GM23248 (cell line): ENCODE results near the gene AP3S2. TPM values are rescaled to one million over a fixed set of nuclear protein-coding genes. Genes with fewer than 3 reads are reported as not detected.

Source experiments
- DNase-seq: peaks from one replicate; pipeline ENCODE4 v3.0.0-alpha.2; 2015
- H2AFZ ChIP-seq: fragments of 200-600 bp; sonication (generic); 2 replicates; pipeline ENCODE4 v1.6.1; 2016; ENCODE audit warnings: antibody characterized with exemption
- H3F3A ChIP-seq: fragments of 200-600 bp; sonication (generic); 2 replicates; pipeline ENCODE4 v1.6.1; 2016; ENCODE audit warnings: mild to moderate bottlenecking, antibody characterized with exemption, mixed run types; ENCODE audit not compliant: insufficient read depth
- H3K27ac ChIP-seq: fragments of 200-600 bp; sonication (generic); 2 replicates; pipeline ENCODE4 v1.5.1; 2016; ENCODE audit warnings: mild to moderate bottlenecking
- H3K27me3 ChIP-seq: fragments of 200-600 bp; sonication (generic); replicated peaks from 2 replicates; pipeline ENCODE4 v1.6.1; 2016; ENCODE audit warnings: mild to moderate bottlenecking; ENCODE audit not compliant: insufficient read depth
- H3K36me3 ChIP-seq: fragments of 200-600 bp; sonication (generic); 2 replicates; pipeline ENCODE4 v1.6.1; 2016; ENCODE audit warnings: low read depth, mild to moderate bottlenecking
- H3K4me1 ChIP-seq: fragments of 200-600 bp; sonication (generic); 2 replicates; pipeline ENCODE4 v1.6.1; 2016; ENCODE audit warnings: mild to moderate bottlenecking; ENCODE audit not compliant: insufficient read depth
- H3K4me2 ChIP-seq: fragments of 200-600 bp; sonication (generic); one replicate; pipeline ENCODE4 v1.6.1; 2016; ENCODE audit warnings: mild to moderate bottlenecking; ENCODE audit not compliant: unreplicated experiment
- H3K4me3 ChIP-seq: fragments of 200-600 bp; sonication (generic); 2 replicates; pipeline ENCODE4 v1.5.1; 2016; ENCODE audit warnings: mild to moderate bottlenecking
- H3K79me2 ChIP-seq: fragments of 200-600 bp; sonication (generic); 2 replicates; pipeline ENCODE4 v1.6.1; 2016; ENCODE audit warnings: mild to moderate bottlenecking; ENCODE audit not compliant: insufficient read depth
- H3K9ac ChIP-seq: fragments of 200-600 bp; sonication (generic); 2 replicates; pipeline ENCODE4 v1.6.1; 2016; ENCODE audit warnings: mild to moderate bottlenecking
- H3K9me2 ChIP-seq: fragments of 200-600 bp; sonication (generic); 2 replicates; pipeline ENCODE4 v1.6.1; 2016; ENCODE audit warnings: mixed run types, mild to moderate bottlenecking, moderate library complexity; ENCODE audit not compliant: insufficient read depth
- H3K9me3 ChIP-seq: fragments of 200-600 bp; sonication (generic); one replicate; pipeline ENCODE4 v1.6.1; 2017; ENCODE audit warnings: low read depth
- H4K20me1 ChIP-seq: fragments of 200-600 bp; sonication (generic); 2 replicates; pipeline ENCODE4 v1.6.0; 2016; ENCODE audit not compliant: insufficient read depth
- EZH2 ChIP-seq: fragments of 200-600 bp; sonication (generic); IDR thresholded peaks from 2 replicates; pipeline ENCODE4 v1.6.1; 2018; ENCODE audit warnings: antibody characterized with exemption, mild to moderate bottlenecking; ENCODE audit not compliant: insufficient read depth, poor library complexity, severe bottlenecking
- EZH2phosphoT487 ChIP-seq: fragments of 200-600 bp; sonication (generic); IDR thresholded peaks from 2 replicates; pipeline ENCODE4 v1.6.1; 2018; ENCODE audit warnings: antibody characterized with exemption, moderate library complexity, mild to moderate bottlenecking, low read depth; ENCODE audit not compliant: insufficient read depth
- WGBS, 2 experiments: methylation state at CpG; one replicate each; pipeline ENCODE4 v1.1.6; 2015 to 2017; ENCODE audit warnings: low lambda C conversion rate in 2 of 2, low coverage in 1 of 2; ENCODE audit errors: missing lambda C conversion rate in 2 of 2; 5-methylcytosine and 5-hydroxymethylcytosine counted together
- in situ Hi-C: fragments of 300-500 bp; cut with MboI; formaldehyde crosslinking; loops from 2 replicates; pipeline ENCODE4 v1.15.0; 2020
- polyA plus RNA-seq: library from polyadenylated mRNA; unstranded; fragments of >200 nt; fragmentation: Nextera tagmentation; extraction: Ambion mirVana; gene quantifications from 2 replicates; pipeline ENCODE4 v1.2.1, GENCODE V29; 2016
- total RNA-seq: library from RNA; depleted of rRNA; stranded (reverse); fragments of >200 nt; shearing (Covaris generic); gene quantifications from 2 replicates; pipeline ENCODE4 v1.2.3, GENCODE V29; 2014

The AP3S2 gene
- total and polyA plus RNA-seq, 2 experiments from 2014 or later, result 27.0 to 85.0 TPM

- H3K9me2 ChIP-seq, result no peaks in the 10 kb centered on the region
- H3K9me3 ChIP-seq, result no peaks in the 10 kb centered on the region
- peaks cover 63% of the 10 kb centered on the region for H3K4me1 ChIP-seq
- TF ChIP-seq EZH2 (no peak), EZH2phosphoT487 (no peak)
- H4K20me1 ChIP-seq, result no peaks in the 10 kb centered on the region
- H3F3A ChIP-seq, result peaks cover 50% of the 10 kb centered on the region
- peak overlapping the region; percentile 90 for H3K27ac ChIP-seq
- H3K9ac ChIP-seq, result peak overlapping the region; percentile 64
- WGBS, 2 experiments, result 12 to 13% methylated on average over 12 of the region's 12 CpGs
- H3K27me3 ChIP-seq, result no peaks in the 10 kb centered on the region
- peak overlapping the region; percentile 53 for H3K4me3 ChIP-seq
- no peaks in the 10 kb centered on the region for H3K79me2 ChIP-seq
- H3K36me3 ChIP-seq, result no peaks in the 10 kb centered on the region
- H3K4me2 ChIP-seq, result peak overlapping the region; percentile 79
- in situ Hi-C loops, result no loop called here
- DNase-seq, result peak; percentile 96
- H2AFZ ChIP-seq, result peak overlapping the region; percentile 27
Observed at GRCh38 chr15:89820666-89821611, 72.9 kb downstream of the AP3S2 start.

- Histone ChIP-seq H3K36me3 (no peaks in the 10 kb centered on the region), H3K27me3 (no peaks in the 10 kb centered on the region), H3F3A (peaks cover 56% of the 10 kb centered on the region), H2AFZ (peak overlapping the region; percentile 30; the same call in 1 of the 2 replicates), H3K4me3 (no peak overlapping the region), H3K9me2 (no peaks in the 10 kb centered on the region), H3K4me1 (peaks cover 41% of the 10 kb centered on the region), H3K27ac (peak overlapping the region; percentile 64), H3K4me2 (no peak overlapping the region), H3K79me2 (peaks cover 18% of the 10 kb centered on the region), H4K20me1 (no peaks in the 10 kb centered on the region), H3K9me3 (no peaks in the 10 kb centered on the region), H3K9ac (no peak overlapping the region)
- TF ChIP-seq EZH2phosphoT487, result no peak
- TF ChIP-seq EZH2, result no peak
- in situ Hi-C loops, result no loop called here
- WGBS, 2 experiments, result 63 to 65% methylated on average over 10 of the region's 10 CpGs
- no peak for DNase-seq
Observed at GRCh38 chr15:89818287-89818686, 75.5 kb downstream of the AP3S2 start.

GRCh38 chr15:89817701-89818280 lies 76.0 kb downstream of the AP3S2 start:
- Histone ChIP-seq H4K20me1 (no peaks in the 10 kb centered on the region), H3K4me2 (no peak overlapping the region), H3K4me1 (peaks cover 41% of the 10 kb centered on the region), H3K9ac (peak overlapping the region; percentile 51), H3F3A (peaks cover 57% of the 10 kb centered on the region), H3K36me3 (no peaks in the 10 kb centered on the region), H2AFZ (peak overlapping the region; percentile 30; the same call in 1 of the 2 replicates), H3K9me2 (no peaks in the 10 kb centered on the region), H3K27me3 (no peaks in the 10 kb centered on the region), H3K9me3 (no peaks in the 10 kb centered on the region), H3K79me2 (peaks cover 23% of the 10 kb centered on the region), H3K4me3 (no peak overlapping the region), H3K27ac (peak overlapping the region; percentile 64)
- peak; percentile 66 for DNase-seq
- no peak for TF ChIP-seq EZH2phosphoT487
- no peak for TF ChIP-seq EZH2
- WGBS, 2 experiments, result 25 to 28% methylated on average over 10 of the region's 10 CpGs
- in situ Hi-C loops, result no loop called here

- Histone ChIP-seq H3K27ac (no peak overlapping the region; the same call in 1 of the 2 replicates), H3F3A (peaks cover 55% of the 10 kb centered on the region), H3K4me2 (no peak overlapping the region), H3K27me3 (no peaks in the 10 kb centered on the region), H4K20me1 (no peaks in the 10 kb centered on the region), H3K9ac (no peak overlapping the region), H3K4me3 (no peak overlapping the region), H3K36me3 (no peaks in the 10 kb centered on the region), H3K9me2 (no peaks in the 10 kb centered on the region), H3K9me3 (no peaks in the 10 kb centered on the region), H3K79me2 (peaks cover 43% of the 10 kb centered on the region), H3K4me1 (peaks cover 41% of the 10 kb centered on the region), H2AFZ (no peak overlapping the region)
- in situ Hi-C loops, result no loop called here
- TF ChIP-seq EZH2, result no peak
- no peak for TF ChIP-seq EZH2phosphoT487
- no peak for DNase-seq
- WGBS, 2 experiments, result 85 to 90% methylated on average over 3 of the region's 3 CpGs
Observed at GRCh38 chr15:89815769-89816168, 78.0 kb downstream of the AP3S2 start.
